Activated T-helper 2 cell treated with anti-CD3 and anti-CD28 coated beads, Interferon-gamma antibody, Interleukin-2, Interleukin-4, amounts not matched to agents 10 μg/mL and 5 μg/mL and 100 μg/mL, durations not matched to agents 14 hours and 24 hours and 36 hours (primary cell): ENCODE results near the gene COPRS. TPM values are rescaled to one million over a fixed set of nuclear protein-coding genes. Genes with fewer than 3 reads are reported as not detected.
A peak's percentile ranks its signal among the peaks of the same experiment; 100 is the strongest.

ENCODE experiments used
- DNase-seq: peaks from one replicate; pipeline ENCODE4 v3.0.0; 2021; ENCODE audit warnings: low spot score
- H3K27ac Mint-ChIP-seq: one replicate; pipeline ENCODE4 v1.8.0; 2021; ENCODE audit warnings: mixed read lengths
- H3K27me3 Mint-ChIP-seq: one replicate; pipeline ENCODE4 v1.8.0; 2021; ENCODE audit warnings: low read depth, mixed read lengths
- H3K36me3 Mint-ChIP-seq: one replicate; pipeline ENCODE4 v1.8.0; 2021; ENCODE audit warnings: low read depth, mixed read lengths
- H3K4me1 Mint-ChIP-seq: one replicate; pipeline ENCODE4 v1.8.0; 2021; ENCODE audit warnings: low read depth, mixed read lengths
- H3K4me3 Mint-ChIP-seq: one replicate; pipeline ENCODE4 v1.8.0; 2021; ENCODE audit warnings: low read depth, mild to moderate bottlenecking, moderate library complexity, mixed read lengths
- H3K9me3 Mint-ChIP-seq: one replicate; pipeline ENCODE4 v1.8.0; 2021; ENCODE audit warnings: mixed read lengths
- intact Hi-C: fragments of 100-400 bp; cut with micrococcal nuclease; formaldehyde crosslinking; loops from one replicate; pipeline ENCODE4 v1.15.1; 2023
- total RNA-seq: library from RNA; stranded (reverse); gene quantifications from 2 replicates; pipeline ENCODE4 v1.2.3, GENCODE V29; 2022

COPRS gene
- total RNA-seq, 1 donor from 2014 or later: 59.7 TPM

- intact Hi-C loops: no loop called here
- Mint-ChIP-seq H3K9me3 (no peaks in the 10 kb centered on the region), H3K27me3 (no peaks in the 10 kb centered on the region), H3K27ac (no peak overlapping the region), H3K4me3 (no peak overlapping the region), H3K36me3 (peaks cover 63% of the 10 kb centered on the region), H3K4me1 (peaks cover 9% of the 10 kb centered on the region)
- no peak for DNase-seq
Observed at GRCh38 chr17:31875081-31875480, 16.0 kb upstream of the COPRS start.

- DNase-seq: no peak
- Mint-ChIP-seq H3K36me3 (peaks cover 73% of the 10 kb centered on the region), H3K4me1 (no peaks in the 10 kb centered on the region)
Observed at GRCh38 chr17:31869797-31870568, 10.9 kb upstream of the COPRS start.

GRCh38 chr17:31869031-31869430 is 10.0 kb upstream of the COPRS start:
- intact Hi-C loops: no loop called here
- Mint-ChIP-seq H3K27me3 (no peaks in the 10 kb centered on the region), H3K4me3 (no peak overlapping the region), H3K36me3 (peaks cover 75% of the 10 kb centered on the region), H3K4me1 (no peaks in the 10 kb centered on the region), H3K27ac (no peak overlapping the region), H3K9me3 (no peaks in the 10 kb centered on the region)
- no peak for DNase-seq

More at GRCh38 chr17:31869797-31870568, 10.9 kb upstream of the COPRS start:
- H3K27ac Mint-ChIP-seq: no peak overlapping the region
- H3K27me3 Mint-ChIP-seq: no peaks in the 10 kb centered on the region
- H3K9me3 Mint-ChIP-seq: no peaks in the 10 kb centered on the region
- intact Hi-C loops: no loop called here
- no peak overlapping the region for H3K4me3 Mint-ChIP-seq

- intact Hi-C loops: loop anchor here (2.0 to 5.0 kb wide), 2 partner anchors 41 to 307 kb away; partner anchors contain the start of gene UTP6
Observed at GRCh38 chr17:31859487-31860008, 504 bp upstream of the COPRS start.

GRCh38 chr17:31857920-31858641 is 963 bp downstream of the COPRS start:
- Mint-ChIP-seq H3K4me3 (peak overlapping the region; percentile 74), H3K27ac (peak overlapping the region; percentile 54), H3K36me3 (peaks cover 15% of the 10 kb centered on the region), H3K9me3 (no peaks in the 10 kb centered on the region), H3K4me1 (peaks cover 20% of the 10 kb centered on the region), H3K27me3 (no peaks in the 10 kb centered on the region)
- DNase-seq: no peak
- intact Hi-C loops: loop anchor here (2.0 to 5.0 kb wide), 2 partner anchors 43 to 306 kb away; partner anchors contain the start of gene UTP6

More at GRCh38 chr17:31859487-31860008, 504 bp upstream of the COPRS start:
- H3K4me1 Mint-ChIP-seq: peaks cover 20% of the 10 kb centered on the region
- no peaks in the 10 kb centered on the region for H3K27me3 Mint-ChIP-seq
- DNase-seq: no peak
- peak overlapping the region; percentile 24 for H3K27ac Mint-ChIP-seq
- peak overlapping the region; percentile 81 for H3K4me3 Mint-ChIP-seq
- peaks cover 22% of the 10 kb centered on the region for H3K36me3 Mint-ChIP-seq
- no peaks in the 10 kb centered on the region for H3K9me3 Mint-ChIP-seq

GRCh38 chr17:31856750-31857149 is 2.3 kb downstream of the COPRS start:
- H3K27me3 Mint-ChIP-seq: no peaks in the 10 kb centered on the region
- intact Hi-C loops: loop anchor here (5.0 kb wide), 1 partner anchor 304 kb away; no protein-coding TSS in a partner anchor
- DNase-seq: no peak
- peaks cover 19% of the 10 kb centered on the region for H3K36me3 Mint-ChIP-seq
- peaks cover 20% of the 10 kb centered on the region for H3K4me1 Mint-ChIP-seq
- H3K4me3 Mint-ChIP-seq: no peak overlapping the region
- H3K27ac Mint-ChIP-seq: no peak overlapping the region
- no peaks in the 10 kb centered on the region for H3K9me3 Mint-ChIP-seq

- H3K4me1 Mint-ChIP-seq: peaks cover 17% of the 10 kb centered on the region
- DNase-seq: no peak
- no peak overlapping the region for H3K4me3 Mint-ChIP-seq
- no peak overlapping the region for H3K27ac Mint-ChIP-seq
- H3K27me3 Mint-ChIP-seq: no peaks in the 10 kb centered on the region
- H3K36me3 Mint-ChIP-seq: peaks cover 24% of the 10 kb centered on the region
- intact Hi-C loops: loop anchor here (5.0 kb wide), 1 partner anchor 302 kb away; no protein-coding TSS in a partner anchor
- H3K9me3 Mint-ChIP-seq: no peaks in the 10 kb centered on the region
Observed at GRCh38 chr17:31854672-31855071, 4.4 kb downstream of the COPRS start.

GRCh38 chr17:31853911-31854470 is 5.1 kb downstream of the COPRS start:
- Mint-ChIP-seq H3K4me1 (peaks cover 14% of the 10 kb centered on the region), H3K9me3 (no peaks in the 10 kb centered on the region), H3K36me3 (peaks cover 24% of the 10 kb centered on the region), H3K27ac (no peak overlapping the region), H3K27me3 (no peaks in the 10 kb centered on the region), H3K4me3 (no peak overlapping the region)
- DNase-seq: no peak
- intact Hi-C loops: no loop called here

- intact Hi-C loops: no loop called here
- Mint-ChIP-seq H3K9me3 (no peaks in the 10 kb centered on the region), H3K4me3 (no peak overlapping the region), H3K4me1 (no peaks in the 10 kb centered on the region), H3K27ac (no peak overlapping the region), H3K36me3 (no peaks in the 10 kb centered on the region), H3K27me3 (peaks cover under 1% of the 10 kb centered on the region)
- no peak for DNase-seq
Observed at GRCh38 chr17:31845291-31845690, 13.8 kb downstream of the COPRS start.

GRCh38 chr17:31843070-31843745 is 15.8 kb downstream of the COPRS start:
- no peak overlapping the region for H3K4me3 Mint-ChIP-seq
- peaks cover 3% of the 10 kb centered on the region for H3K27me3 Mint-ChIP-seq
- no peaks in the 10 kb centered on the region for H3K36me3 Mint-ChIP-seq
- no peaks in the 10 kb centered on the region for H3K4me1 Mint-ChIP-seq
- no peaks in the 10 kb centered on the region for H3K9me3 Mint-ChIP-seq
- DNase-seq: no peak
- intact Hi-C loops: loop anchor here (5.0 kb wide), 2 partner anchors 286 to 406 kb away; no protein-coding TSS in a partner anchor
- H3K27ac Mint-ChIP-seq: no peak overlapping the region

- no peak overlapping the region for H3K4me3 Mint-ChIP-seq
- H3K27me3 Mint-ChIP-seq: peaks cover 5% of the 10 kb centered on the region
Observed at GRCh38 chr17:31842195-31843069, 16.6 kb downstream of the COPRS start.

More at GRCh38 chr17:31842195-31843069, 16.6 kb downstream of the COPRS start:
- Mint-ChIP-seq H3K27ac (no peak overlapping the region), H3K9me3 (no peaks in the 10 kb centered on the region), H3K4me1 (no peaks in the 10 kb centered on the region), H3K36me3 (no peaks in the 10 kb centered on the region)
- DNase-seq: peak; percentile 38
- intact Hi-C loops: loop anchor here (5.0 kb wide), 2 partner anchors 285 to 405 kb away; no protein-coding TSS in a partner anchor
